Astrocyte (in vitro differentiated cells and primary cell): ENCODE data around the gene FAM168A.

Experiments
- CTCF ChIP-seq: IDR thresholded peaks from 2 replicates; pipeline ENCODE4 v1.5.1; 2011; ENCODE audit warnings: low read depth, mild to moderate bottlenecking, inconsistent platforms, low read length, moderate library complexity; ENCODE audit not compliant: insufficient read depth
- EZH2 ChIP-seq: IDR thresholded peaks from 2 replicates; pipeline ENCODE4 v1.6.1; 2012; ENCODE audit warnings: mild to moderate bottlenecking, low read length, inconsistent platforms; ENCODE audit not compliant: insufficient read depth

- TF ChIP-seq EZH2 (no peak), CTCF (no peak)
These were observed 231.7 kb downstream of the FAM168A start for GRCh38 chr11:73366265-73366610.
